Fibroblast of mammary gland (primary cell): ENCODE results near the gene TKT.

Experiments used
- DNase-seq: peaks from one replicate; pipeline ENCODE4 v3.0.0-alpha.2; 2010; ENCODE audit warnings: low read depth
- H3K4me3 ChIP-seq: 2 replicates; pipeline ENCODE4 v1.5.1; 2011; ENCODE audit warnings: low read depth, mild to moderate bottlenecking, low read length, moderate library complexity; ENCODE audit not compliant: control insufficient read depth
- TF ChIP-seq, protein P1 (sequence below): conservative IDR thresholded peaks from 2 replicates; pipeline ENCODE4 v1.5.1; 2011; ENCODE audit warnings: low read depth, low read length, inconsistent platforms; ENCODE audit not compliant: control insufficient read depth, insufficient read depth

The TKT gene

DNA sequence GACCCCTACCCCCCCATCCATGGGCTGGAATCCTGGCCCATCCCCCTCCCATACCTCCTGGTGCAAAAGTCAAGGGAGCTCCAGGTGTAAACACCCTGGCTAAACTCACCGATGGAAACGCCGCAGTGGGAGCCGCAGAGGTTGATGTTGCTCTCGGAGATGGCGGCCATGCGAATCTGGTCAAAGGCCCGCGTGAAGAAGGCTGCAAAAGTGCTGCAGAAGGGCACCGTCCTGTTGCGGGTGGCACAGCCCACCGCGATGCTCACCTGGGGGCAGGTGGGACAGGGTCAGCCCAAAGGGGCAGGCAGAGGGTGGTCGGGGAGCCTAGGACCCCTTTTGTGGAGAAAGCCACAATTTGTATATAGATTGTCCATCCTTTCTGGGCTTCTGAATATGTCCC lies 26.7 kb downstream of the TKT start:
- H3K4me3 ChIP-seq = no peak overlapping the region
- DNase-seq = no peak
- TF ChIP-seq, protein P1, sequence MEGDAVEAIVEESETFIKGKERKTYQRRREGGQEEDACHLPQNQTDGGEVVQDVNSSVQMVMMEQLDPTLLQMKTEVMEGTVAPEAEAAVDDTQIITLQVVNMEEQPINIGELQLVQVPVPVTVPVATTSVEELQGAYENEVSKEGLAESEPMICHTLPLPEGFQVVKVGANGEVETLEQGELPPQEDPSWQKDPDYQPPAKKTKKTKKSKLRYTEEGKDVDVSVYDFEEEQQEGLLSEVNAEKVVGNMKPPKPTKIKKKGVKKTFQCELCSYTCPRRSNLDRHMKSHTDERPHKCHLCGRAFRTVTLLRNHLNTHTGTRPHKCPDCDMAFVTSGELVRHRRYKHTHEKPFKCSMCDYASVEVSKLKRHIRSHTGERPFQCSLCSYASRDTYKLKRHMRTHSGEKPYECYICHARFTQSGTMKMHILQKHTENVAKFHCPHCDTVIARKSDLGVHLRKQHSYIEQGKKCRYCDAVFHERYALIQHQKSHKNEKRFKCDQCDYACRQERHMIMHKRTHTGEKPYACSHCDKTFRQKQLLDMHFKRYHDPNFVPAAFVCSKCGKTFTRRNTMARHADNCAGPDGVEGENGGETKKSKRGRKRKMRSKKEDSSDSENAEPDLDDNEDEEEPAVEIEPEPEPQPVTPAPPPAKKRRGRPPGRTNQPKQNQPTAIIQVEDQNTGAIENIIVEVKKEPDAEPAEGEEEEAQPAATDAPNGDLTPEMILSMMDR = no peak

DNA sequence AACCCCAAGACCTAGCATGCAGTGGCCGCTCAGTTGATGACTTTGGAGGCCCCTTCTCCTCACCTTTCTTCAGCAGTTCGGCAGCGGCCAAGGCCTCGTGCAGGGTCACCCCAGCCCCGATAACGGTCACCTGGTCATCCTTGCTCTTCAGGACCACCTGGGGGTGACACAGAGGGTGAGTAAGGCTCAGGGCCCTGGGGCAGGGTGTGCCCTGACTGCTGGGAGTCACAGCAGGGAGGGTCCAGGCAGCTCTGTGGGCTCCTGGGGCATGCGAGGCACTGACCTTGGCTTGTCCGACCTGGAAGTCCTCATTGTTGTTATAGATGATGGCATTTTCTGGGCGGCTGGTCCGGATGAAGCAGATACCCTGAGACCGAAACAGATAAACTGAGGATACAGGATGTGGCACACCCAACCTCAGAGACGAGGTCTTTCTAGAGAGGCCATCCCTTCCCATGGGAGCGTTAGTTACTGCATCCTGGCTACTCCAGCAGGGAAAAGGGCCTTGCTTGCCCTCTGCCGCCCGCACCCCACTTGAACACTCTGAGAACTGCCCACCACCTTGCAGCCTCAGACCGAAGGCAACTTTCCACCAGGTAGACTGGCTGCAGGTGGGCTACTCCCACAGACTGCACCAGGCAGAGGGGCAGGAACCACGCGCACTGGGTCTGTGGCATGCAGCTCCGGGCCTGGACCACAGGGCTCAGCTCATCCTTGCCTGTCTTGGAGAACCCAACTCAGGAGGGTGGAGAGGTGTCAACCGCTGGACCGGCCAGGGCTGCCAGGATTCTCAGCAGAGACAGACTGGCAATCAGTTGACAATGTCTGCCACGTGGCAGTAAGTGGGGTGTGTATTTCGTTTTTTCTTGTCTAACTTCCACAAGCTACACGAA lies 27.6 kb downstream of the TKT start:
- DNase-seq = no peak
- H3K4me3 ChIP-seq = no peak overlapping the region
- TF ChIP-seq, protein P1 = no peak

DNA sequence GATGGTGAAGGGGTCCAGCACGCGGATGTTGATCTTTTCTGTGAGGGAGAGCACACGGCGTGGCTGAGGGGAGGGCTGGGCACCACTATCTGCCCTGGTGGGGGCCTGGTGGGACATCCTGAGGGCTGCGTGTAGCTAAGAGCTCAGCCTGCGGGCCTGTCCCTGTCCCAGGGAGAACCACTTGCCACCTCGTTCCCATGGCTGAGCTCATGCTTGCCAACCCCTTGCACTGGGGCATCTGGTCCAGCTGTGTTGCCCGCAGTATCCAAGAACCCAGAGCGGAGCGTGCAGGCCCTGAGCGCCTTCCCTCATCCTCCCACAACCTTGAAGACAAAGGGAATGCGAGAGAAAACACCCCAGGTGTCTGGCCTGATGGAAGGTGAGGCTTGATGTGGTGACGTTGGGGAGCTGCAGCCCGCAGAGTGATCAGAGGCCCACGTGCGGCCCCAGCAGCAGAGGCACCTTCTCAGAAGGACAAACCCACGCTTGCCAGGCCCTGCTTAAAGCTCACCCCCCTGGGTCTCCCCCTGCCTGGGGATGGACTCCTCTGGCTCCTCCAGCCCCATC lies 28.9 kb downstream of the TKT start:
- DNase-seq = no peak
- TF ChIP-seq, protein P1 = no peak
- no peak overlapping the region for H3K4me3 ChIP-seq

DNA sequence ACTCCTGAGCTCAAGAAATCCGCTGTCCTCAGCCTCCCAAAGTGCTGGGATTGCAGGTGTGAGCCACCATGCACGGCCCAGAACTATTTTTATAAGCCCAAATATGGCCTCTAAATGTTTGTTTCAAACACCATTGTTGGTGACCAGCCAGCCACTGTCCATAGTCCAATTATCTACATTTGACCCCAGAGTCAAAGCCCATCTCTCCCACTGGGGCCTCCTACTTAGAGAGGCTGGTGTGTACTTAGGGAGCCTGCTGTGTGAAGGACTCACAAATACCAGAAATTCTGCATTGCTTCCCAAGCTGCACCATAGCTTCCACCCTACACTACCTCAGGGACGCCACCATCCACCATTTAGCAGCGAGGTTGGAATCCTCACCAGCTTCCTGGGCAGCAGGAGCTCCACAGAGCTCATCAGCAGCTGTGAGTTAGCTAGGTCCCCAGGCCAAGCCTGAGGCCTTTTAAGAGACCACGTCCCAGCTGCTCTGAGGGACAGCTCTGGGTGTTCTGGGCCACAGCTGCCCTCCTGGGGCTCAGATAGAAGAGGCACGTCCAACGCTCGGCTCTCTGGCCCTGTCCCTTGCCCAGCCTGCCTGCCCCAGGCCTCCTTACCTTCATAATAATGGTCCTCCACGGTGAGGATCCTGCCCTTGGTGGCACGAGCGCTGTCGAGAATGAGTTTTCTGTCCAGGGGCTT lies 29.5 kb downstream of the TKT start:
- no peak overlapping the region for H3K4me3 ChIP-seq
- TF ChIP-seq, protein P1 = no peak
- no peak for DNase-seq

DNA sequence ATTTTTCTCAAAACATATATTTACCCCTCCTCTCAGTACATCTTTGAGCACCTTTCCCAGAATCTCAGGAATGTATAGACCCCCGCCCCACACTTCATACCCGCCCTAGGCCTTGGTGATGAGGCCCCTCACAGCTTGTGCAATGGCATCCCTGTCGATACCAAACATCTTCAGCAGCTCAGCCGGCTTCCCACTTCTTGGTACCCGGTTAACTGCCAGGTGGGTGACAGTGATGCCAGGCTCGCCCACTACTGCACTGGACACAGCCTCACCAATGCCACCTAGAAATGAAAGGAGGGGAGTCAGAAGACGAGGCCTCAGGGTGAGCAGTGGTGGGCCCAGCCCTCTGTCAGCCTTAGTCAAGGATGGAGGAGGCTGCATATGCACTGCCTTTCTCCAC lies 30.2 kb downstream of the TKT start:
- TF ChIP-seq, protein P1 = no peak
- no peak for DNase-seq

DNA sequence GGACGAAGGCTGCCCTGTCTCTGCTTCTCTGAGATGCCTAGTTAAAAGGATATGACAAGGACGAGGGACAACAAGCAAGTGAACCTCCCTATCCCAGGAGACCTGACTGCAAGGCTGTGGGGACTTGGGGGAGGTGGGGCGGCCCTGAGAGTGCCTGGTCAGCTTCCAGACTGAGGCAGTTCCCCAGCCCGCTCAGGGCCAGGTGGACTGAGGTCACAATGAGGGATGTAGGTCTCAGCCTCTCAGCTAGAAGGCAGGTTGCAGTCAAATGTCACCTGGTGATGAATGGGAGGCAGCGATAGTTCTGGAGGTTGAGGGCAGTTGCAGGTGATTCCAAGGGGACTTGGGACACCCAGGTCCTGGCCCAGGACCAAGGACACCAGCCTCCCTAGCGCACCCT lies 30.6 kb downstream of the TKT start:
- no peak for DNase-seq
- no peak overlapping the region for H3K4me3 ChIP-seq
- TF ChIP-seq, protein P1 = no peak

More for the DNA sequence above, 30.2 kb downstream of the TKT start:
- H3K4me3 ChIP-seq = no peak overlapping the region
